GM23338 (cell line): Measurements from ENCODE around the gene PLD6. TPM values are rescaled to one million over a fixed set of nuclear protein-coding genes. Genes with fewer than 3 reads are reported as not detected.

Experiments
- ATAC-seq: fragments of 200-7000 bp; cut with Tn5 transposase; 3 replicates; pipeline ENCODE4 v1.9.1; 2020
- DNase-seq: peaks from one replicate; pipeline ENCODE4 v3.0.0-alpha.2; 2015; ENCODE audit warnings: low spot score
- H2AFZ ChIP-seq: fragments of 200-600 bp; sonication (generic); 2 replicates; pipeline ENCODE4 v1.8.0; 2016; ENCODE audit warnings: antibody characterized with exemption, mild to moderate bottlenecking, moderate library complexity
- H3F3A ChIP-seq: fragments of 200-600 bp; sonication (generic); replicated peaks from 2 replicates; pipeline ENCODE4 v1.8.0; 2017; ENCODE audit warnings: antibody characterized with exemption, mixed run types, low read depth
- H3K27ac ChIP-seq: fragments of 200-600 bp; sonication (generic); 2 replicates; pipeline ENCODE4 v1.6.1; 2016; ENCODE audit warnings: low read depth
- H3K27me3 ChIP-seq: fragments of 200-600 bp; sonication (generic); 2 replicates; pipeline ENCODE4 v1.8.0; 2016; ENCODE audit warnings: mild to moderate bottlenecking, mixed run types, moderate library complexity; ENCODE audit not compliant: insufficient read depth
- H3K36me3 ChIP-seq: fragments of 200-600 bp; sonication (generic); 2 replicates; pipeline ENCODE4 v1.8.0; 2016; ENCODE audit warnings: mild to moderate bottlenecking; ENCODE audit not compliant: insufficient read depth
- H3K4me1 ChIP-seq: fragments of 200-600 bp; sonication (generic); 2 replicates; pipeline ENCODE4 v1.8.0; 2016; ENCODE audit warnings: mild to moderate bottlenecking, moderate library complexity; ENCODE audit not compliant: insufficient read depth
- H3K4me2 ChIP-seq: fragments of 200-600 bp; sonication (generic); 2 replicates; pipeline ENCODE4 v1.7.1; 2017; ENCODE audit warnings: mixed run types
- H3K4me3 ChIP-seq: fragments of 200-600 bp; sonication (generic); 2 replicates; pipeline ENCODE4 v1.6.1; 2016; ENCODE audit warnings: mixed run types
- H3K79me2 ChIP-seq: fragments of 200-600 bp; sonication (generic); replicated peaks from 2 replicates; pipeline ENCODE4 v1.8.0; 2017; ENCODE audit warnings: mild to moderate bottlenecking; ENCODE audit not compliant: insufficient read depth
- H3K9me2 ChIP-seq: fragments of 200-600 bp; sonication (generic); 2 replicates; pipeline ENCODE4 v1.8.0; 2017; ENCODE audit not compliant: insufficient read depth
- H4K20me1 ChIP-seq: fragments of 200-600 bp; sonication (generic); replicated peaks from 2 replicates; pipeline ENCODE4 v1.8.0; 2017; ENCODE audit warnings: mild to moderate bottlenecking; ENCODE audit not compliant: insufficient read depth
- H3K27ac Mint-ChIP-seq: 2 replicates; pipeline ENCODE4 v1.8.0; 2020; ENCODE audit warnings: inconsistent platforms, mild to moderate bottlenecking, moderate library complexity, mixed read lengths
- H3K27me3 Mint-ChIP-seq: 3 replicates; pipeline ENCODE4 v1.8.0; 2022; ENCODE audit warnings: low read depth, mild to moderate bottlenecking, moderate library complexity, mixed read lengths, inconsistent platforms; ENCODE audit not compliant: insufficient read depth, poor library complexity
- H3K36me3 Mint-ChIP-seq: 3 replicates; pipeline ENCODE4 v1.8.0; 2021; ENCODE audit warnings: low read depth, mild to moderate bottlenecking, inconsistent platforms, moderate library complexity, mixed read lengths
- H3K4me1 Mint-ChIP-seq: 3 replicates; pipeline ENCODE4 v1.8.0; 2020; ENCODE audit warnings: mild to moderate bottlenecking, inconsistent platforms, mixed read lengths
- H3K4me3 Mint-ChIP-seq: 3 replicates; pipeline ENCODE4 v1.8.0; 2021; ENCODE audit warnings: moderate library complexity, mild to moderate bottlenecking, inconsistent platforms, mixed read lengths
- H3K9me3 Mint-ChIP-seq: 3 replicates; pipeline ENCODE4 v1.8.0; 2020; ENCODE audit warnings: moderate library complexity, mild to moderate bottlenecking, inconsistent platforms, mixed read lengths
- CREB1 ChIP-seq: fragments of 250-450 bp; sonication (Bioruptor Pico); IDR thresholded peaks from 2 replicates; pipeline ENCODE4 v1.5.0; 2020; ENCODE audit warnings: low read depth, mild to moderate bottlenecking, moderate library complexity
- EZH2 ChIP-seq: fragments of 200-600 bp; sonication (generic); IDR thresholded peaks from one replicate; pipeline ENCODE4 v1.8.0; 2017; ENCODE audit warnings: antibody characterized with exemption, mild to moderate bottlenecking, low read depth; ENCODE audit not compliant: unreplicated experiment
- JUNB ChIP-seq: IDR thresholded peaks from one replicate; pipeline ENCODE4 v1.6.1; 2016; ENCODE audit warnings: antibody characterized with exemption; ENCODE audit not compliant: unreplicated experiment
- NANOG ChIP-seq: IDR thresholded peaks from 2 replicates; pipeline ENCODE4 v1.6.1; 2016; ENCODE audit warnings: antibody characterized with exemption, borderline replicate concordance
- POLR2AphosphoS5 ChIP-seq: IDR thresholded peaks from 2 replicates; pipeline ENCODE4 v1.6.1; 2016; ENCODE audit warnings: antibody characterized with exemption, low read depth
- STAT1 ChIP-seq: IDR thresholded peaks from one replicate; pipeline ENCODE4 v1.6.1; 2016; ENCODE audit warnings: antibody characterized with exemption; ENCODE audit not compliant: unreplicated experiment
- ZNF114 ChIP-seq: fragments of 250-450 bp; sonication (Bioruptor Pico); IDR thresholded peaks from 2 replicates; pipeline ENCODE4 v1.5.0; 2020; ENCODE audit warnings: mild to moderate bottlenecking, moderate library complexity
- ZNF331 ChIP-seq: fragments of 250-450 bp; sonication (Bioruptor Pico); IDR thresholded peaks from 2 replicates; pipeline ENCODE4 v1.5.0; 2020; ENCODE audit warnings: low read depth, mild to moderate bottlenecking, moderate library complexity
- polyA plus RNA-seq: library from polyadenylated mRNA; unstranded; fragments of >200 nt; fragmentation: Nextera tagmentation; extraction: Ambion mirVana; gene quantifications from 2 replicates; pipeline ENCODE4 v1.2.1, GENCODE V29; 2016
- total RNA-seq: library from RNA; depleted of rRNA; stranded (reverse); fragments of >200 nt; shearing (Covaris generic); gene quantifications from 2 replicates; pipeline ENCODE4 v1.2.3, GENCODE V29; 2014
- TF ChIP-seq, protein P1 (sequence below), 2 experiments: fragments of 200-600 bp in 1 of 2; sonication (generic) in 1 of 2; conservative IDR thresholded peaks; 2 replicates each; pipeline versions ENCODE4 v1.5.1 to v1.6.1; 2016 to 2017; ENCODE audit warnings: antibody characterized with exemption in 2 of 2, low read depth in 2 of 2, mild to moderate bottlenecking in 2 of 2, moderate library complexity in 1 of 2
- TF ChIP-seq, protein P2 (sequence below): IDR thresholded peaks from one replicate; pipeline ENCODE4 v1.6.1; 2018; ENCODE audit warnings: antibody characterized with exemption; ENCODE audit not compliant: unreplicated experiment

The PLD6 gene
- total and polyA plus RNA-seq, 2 experiments from 2014 or later, result not detected

DNA sequence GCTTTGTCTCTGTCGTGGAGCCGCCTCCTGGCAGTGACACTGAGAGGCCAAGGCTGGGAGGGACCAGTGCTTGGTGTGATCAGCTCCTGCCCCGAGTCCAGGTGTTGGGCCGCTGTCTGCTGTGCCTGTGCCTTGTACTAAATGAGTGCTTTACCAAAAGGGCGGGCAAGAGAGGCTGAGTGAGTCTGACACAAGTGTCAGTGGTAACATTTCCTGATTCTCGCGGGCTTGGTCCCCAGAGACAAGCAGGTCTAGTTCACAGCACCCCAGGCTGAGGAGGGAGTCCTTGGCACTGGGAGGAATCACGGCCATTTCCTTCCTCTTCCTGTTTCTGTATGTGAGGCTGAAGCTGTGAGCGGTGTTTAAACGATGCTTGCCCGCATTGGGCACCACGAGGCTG lies 30.2 kb downstream of the PLD6 start:
- no peak overlapping the region for H3K4me3 Mint-ChIP-seq
- H3K9me3 Mint-ChIP-seq, result no peaks in the 10 kb centered on the region
- Histone ChIP-seq H3K27me3 (no peaks in the 10 kb centered on the region), H3K4me2 (no peak overlapping the region), H2AFZ (no peak overlapping the region), H4K20me1 (no peaks in the 10 kb centered on the region; the same call in none of the 2 replicates), H3K4me3 (no peak overlapping the region), H3F3A (no peaks in the 10 kb centered on the region), H3K79me2 (no peaks in the 10 kb centered on the region), H3K27ac (no peak overlapping the region), H3K9me2 (no peaks in the 10 kb centered on the region), H3K36me3 (no peaks in the 10 kb centered on the region; the same call in 1 of the 2 replicates), H3K4me1 (no peaks in the 10 kb centered on the region)
- H3K4me1 Mint-ChIP-seq, result peaks cover 11% of the 10 kb centered on the region
- ATAC-seq (no peak), DNase-seq (no peak)
- TF ChIP-seq NANOG (no peak), CREB1 (CRISPR knock-in tag) (no peak), JUNB (no peak), POLR2AphosphoS5 (no peak), EZH2 (no peak), ZNF331 (no peak), STAT1 (no peak)
- TF ChIP-seq, protein P1, sequence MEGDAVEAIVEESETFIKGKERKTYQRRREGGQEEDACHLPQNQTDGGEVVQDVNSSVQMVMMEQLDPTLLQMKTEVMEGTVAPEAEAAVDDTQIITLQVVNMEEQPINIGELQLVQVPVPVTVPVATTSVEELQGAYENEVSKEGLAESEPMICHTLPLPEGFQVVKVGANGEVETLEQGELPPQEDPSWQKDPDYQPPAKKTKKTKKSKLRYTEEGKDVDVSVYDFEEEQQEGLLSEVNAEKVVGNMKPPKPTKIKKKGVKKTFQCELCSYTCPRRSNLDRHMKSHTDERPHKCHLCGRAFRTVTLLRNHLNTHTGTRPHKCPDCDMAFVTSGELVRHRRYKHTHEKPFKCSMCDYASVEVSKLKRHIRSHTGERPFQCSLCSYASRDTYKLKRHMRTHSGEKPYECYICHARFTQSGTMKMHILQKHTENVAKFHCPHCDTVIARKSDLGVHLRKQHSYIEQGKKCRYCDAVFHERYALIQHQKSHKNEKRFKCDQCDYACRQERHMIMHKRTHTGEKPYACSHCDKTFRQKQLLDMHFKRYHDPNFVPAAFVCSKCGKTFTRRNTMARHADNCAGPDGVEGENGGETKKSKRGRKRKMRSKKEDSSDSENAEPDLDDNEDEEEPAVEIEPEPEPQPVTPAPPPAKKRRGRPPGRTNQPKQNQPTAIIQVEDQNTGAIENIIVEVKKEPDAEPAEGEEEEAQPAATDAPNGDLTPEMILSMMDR (conservative IDR thresholded peaks at IDR 0.05; ENCODE audit: low read depth in 2 of 2), result no peak
- peaks cover 2% of the 10 kb centered on the region for H3K27me3 Mint-ChIP-seq
- H3K27ac Mint-ChIP-seq, result no peak overlapping the region
- peaks cover 51% of the 10 kb centered on the region for H3K36me3 Mint-ChIP-seq

DNA sequence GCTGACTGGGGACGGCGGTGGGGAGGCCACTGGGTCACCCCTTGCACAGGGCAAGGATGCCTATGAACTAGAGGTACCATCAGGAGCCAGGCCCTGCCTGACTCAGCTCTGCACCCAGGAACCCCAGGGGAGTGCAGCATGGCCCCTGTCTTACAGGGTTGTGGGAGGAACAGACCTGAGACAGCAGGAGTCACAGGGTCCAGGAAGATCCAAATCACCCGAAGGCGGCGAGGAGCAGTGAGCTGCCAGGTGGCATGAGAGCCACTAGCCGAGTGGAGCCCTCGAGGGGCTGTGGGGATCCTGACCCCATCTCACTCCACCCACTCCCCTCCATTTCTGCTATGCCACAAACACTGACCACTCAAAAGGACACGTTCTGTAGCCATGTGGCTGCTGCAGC lies 30.8 kb downstream of the PLD6 start:
- DNase-seq (no peak), ATAC-seq (no peak)
- Mint-ChIP-seq H3K9me3 (no peaks in the 10 kb centered on the region), H3K27me3 (peaks cover 2% of the 10 kb centered on the region), H3K4me1 (peaks cover 11% of the 10 kb centered on the region), H3K27ac (no peak overlapping the region), H3K4me3 (no peak overlapping the region), H3K36me3 (peaks cover 45% of the 10 kb centered on the region)
- no peak overlapping the region for H2AFZ ChIP-seq
- no peak overlapping the region for H3K4me3 ChIP-seq
- no peaks in the 10 kb centered on the region for H3K9me2 ChIP-seq
- no peaks in the 10 kb centered on the region; the same call in 1 of the 2 replicates for H4K20me1 ChIP-seq
- TF ChIP-seq, protein P2, sequence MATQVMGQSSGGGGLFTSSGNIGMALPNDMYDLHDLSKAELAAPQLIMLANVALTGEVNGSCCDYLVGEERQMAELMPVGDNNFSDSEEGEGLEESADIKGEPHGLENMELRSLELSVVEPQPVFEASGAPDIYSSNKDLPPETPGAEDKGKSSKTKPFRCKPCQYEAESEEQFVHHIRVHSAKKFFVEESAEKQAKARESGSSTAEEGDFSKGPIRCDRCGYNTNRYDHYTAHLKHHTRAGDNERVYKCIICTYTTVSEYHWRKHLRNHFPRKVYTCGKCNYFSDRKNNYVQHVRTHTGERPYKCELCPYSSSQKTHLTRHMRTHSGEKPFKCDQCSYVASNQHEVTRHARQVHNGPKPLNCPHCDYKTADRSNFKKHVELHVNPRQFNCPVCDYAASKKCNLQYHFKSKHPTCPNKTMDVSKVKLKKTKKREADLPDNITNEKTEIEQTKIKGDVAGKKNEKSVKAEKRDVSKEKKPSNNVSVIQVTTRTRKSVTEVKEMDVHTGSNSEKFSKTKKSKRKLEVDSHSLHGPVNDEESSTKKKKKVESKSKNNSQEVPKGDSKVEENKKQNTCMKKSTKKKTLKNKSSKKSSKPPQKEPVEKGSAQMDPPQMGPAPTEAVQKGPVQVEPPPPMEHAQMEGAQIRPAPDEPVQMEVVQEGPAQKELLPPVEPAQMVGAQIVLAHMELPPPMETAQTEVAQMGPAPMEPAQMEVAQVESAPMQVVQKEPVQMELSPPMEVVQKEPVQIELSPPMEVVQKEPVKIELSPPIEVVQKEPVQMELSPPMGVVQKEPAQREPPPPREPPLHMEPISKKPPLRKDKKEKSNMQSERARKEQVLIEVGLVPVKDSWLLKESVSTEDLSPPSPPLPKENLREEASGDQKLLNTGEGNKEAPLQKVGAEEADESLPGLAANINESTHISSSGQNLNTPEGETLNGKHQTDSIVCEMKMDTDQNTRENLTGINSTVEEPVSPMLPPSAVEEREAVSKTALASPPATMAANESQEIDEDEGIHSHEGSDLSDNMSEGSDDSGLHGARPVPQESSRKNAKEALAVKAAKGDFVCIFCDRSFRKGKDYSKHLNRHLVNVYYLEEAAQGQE, result no peak
- no peak for TF ChIP-seq NANOG
- TF ChIP-seq EZH2, result no peak
- TF ChIP-seq ZNF114 (CRISPR knock-in tag), result no peak
- TF ChIP-seq JUNB, result no peak
- TF ChIP-seq, protein P1 (conservative IDR thresholded peaks at IDR 0.05; ENCODE audit: low read depth in 2 of 2), result no peak
- no peaks in the 10 kb centered on the region; the same call in 1 of the 2 replicates for H3K36me3 ChIP-seq
- H3K27me3 ChIP-seq, result no peaks in the 10 kb centered on the region
- no peaks in the 10 kb centered on the region for H3K4me1 ChIP-seq
- H3F3A ChIP-seq, result no peaks in the 10 kb centered on the region
- no peak overlapping the region for H3K27ac ChIP-seq
- no peak overlapping the region for H3K4me2 ChIP-seq
- H3K79me2 ChIP-seq, result no peaks in the 10 kb centered on the region
